Measurements from ENCODE around the gene MLX.
A peak's percentile ranks its signal among the peaks of the same experiment; 100 is the strongest.
"Not testable (repeated sequence)": the region's sequence is repeated elsewhere in the genome, so short reads cannot be mapped to it uniquely, and the experiment has no call there.

MLX gene

DNA sequence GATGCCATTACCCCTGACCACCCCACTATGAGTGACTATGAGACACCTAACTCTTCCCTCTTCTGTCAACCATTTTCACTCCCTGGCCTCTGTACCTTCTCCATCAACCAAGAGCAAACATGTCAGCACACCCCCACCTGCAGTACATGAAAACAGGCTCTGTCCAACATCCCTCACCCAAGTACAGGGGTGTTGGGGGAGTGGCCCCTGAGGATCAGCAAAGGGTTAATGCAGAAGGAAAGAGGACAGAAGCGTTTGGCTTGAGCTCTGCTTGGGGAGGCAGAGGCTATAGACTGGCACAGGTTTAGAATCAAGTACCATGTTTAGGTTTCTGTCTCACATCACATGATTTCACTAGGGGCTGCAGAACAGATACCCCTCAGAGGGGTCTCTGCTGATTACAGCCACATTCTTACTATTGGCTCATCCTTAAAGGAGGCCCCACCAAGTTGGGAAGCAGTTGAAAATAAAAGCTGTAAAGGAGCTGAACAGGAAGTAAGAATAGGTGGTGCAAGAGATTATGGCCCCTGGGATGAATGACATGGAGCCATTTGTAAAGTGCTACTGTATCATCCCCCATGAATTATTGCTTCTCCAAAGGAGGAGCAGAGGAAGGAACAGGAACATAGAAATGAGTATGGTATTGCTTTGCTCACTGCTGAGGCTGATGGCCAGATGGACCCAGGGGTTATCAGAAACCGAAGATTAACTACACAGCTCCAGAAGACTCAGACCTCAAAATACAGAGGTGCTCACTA, 13.1 kb downstream of the MLX start:
- no peak for DNase-seq (ENCODE audit: low spot score)

DNA sequence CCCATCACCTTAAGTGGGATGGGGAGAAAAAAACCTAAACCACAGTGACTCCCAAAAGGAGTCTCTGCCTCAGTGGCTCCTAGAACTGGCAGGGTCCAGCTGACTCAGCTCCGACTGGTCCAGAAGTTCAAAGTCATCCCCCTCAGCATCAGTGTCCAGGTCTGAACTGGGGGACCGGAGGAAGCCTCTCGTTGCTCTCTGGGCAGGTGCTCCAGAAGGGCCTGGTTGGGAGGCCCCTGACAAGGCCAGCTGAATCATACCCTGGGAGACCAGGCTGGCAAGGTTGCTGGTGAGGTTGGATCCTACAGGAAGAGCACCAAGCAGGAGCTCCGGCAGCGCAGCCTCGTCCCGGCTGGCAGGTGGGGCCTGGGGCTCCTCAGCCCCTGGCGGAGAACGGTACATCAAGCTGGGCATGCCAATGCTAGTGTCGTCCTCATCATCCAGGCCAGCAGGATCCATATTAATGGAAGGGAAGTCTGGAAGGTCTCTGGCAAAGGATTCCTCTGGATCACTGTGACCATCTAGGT, 14.9 kb downstream of the MLX start:
- DNase-seq (ENCODE audit: low spot score), result no peak

DNA sequence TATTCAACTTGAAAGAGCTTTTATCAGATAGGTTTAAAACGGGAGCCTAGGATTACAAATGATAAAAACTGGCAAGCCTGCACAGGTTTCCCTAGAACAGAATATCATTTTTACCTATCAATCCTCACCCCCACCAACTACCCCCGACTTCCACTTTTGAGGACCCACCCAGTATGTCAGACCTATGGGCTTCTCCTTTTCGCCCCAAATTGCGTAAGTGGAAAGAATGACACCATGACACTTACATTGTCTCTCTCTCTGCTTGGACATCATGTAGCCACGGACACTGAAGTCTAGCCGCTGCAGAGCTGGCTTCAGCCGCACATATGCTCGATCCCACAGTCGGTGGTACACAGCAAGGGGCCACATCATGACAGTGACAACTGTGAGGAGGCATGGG, 18.0 kb downstream of the MLX start:
- no peak for DNase-seq (ENCODE audit: low spot score)

GRCh38 chr17:42585353-42585752, 18.5 kb downstream of the MLX start:
- DNase-seq (ENCODE audit: low spot score), result no peak

- DNase-seq (ENCODE audit: low spot score), result no peak
These were observed 19.8 kb downstream of the MLX start for GRCh38 chr17:42586514-42587230.

DNA sequence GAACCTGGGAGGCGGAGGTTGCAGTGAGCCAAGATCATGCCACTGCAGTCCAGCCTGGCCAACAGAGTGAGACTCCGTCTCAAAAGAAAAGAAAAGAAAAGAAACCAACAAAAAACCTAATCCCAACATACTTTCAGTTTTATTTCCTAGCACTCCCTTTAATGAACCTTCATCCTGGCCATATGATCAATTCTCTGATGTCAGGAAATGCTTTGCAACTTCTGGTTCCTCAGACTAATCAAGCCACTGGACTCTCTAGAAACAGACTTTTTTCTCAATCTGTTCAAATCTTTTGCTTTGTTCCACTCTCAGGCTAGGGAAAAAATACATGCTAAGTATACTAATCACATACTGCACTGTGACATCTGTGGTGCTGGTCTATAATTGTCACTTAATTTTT, 24.0 kb downstream of the MLX start:
- DNase-seq (ENCODE audit: low spot score), result no peak

- no peak for DNase-seq (ENCODE audit: low spot score)
These were observed 24.5 kb downstream of the MLX start for GRCh38 chr17:42591411-42591810.

- no peak for DNase-seq (ENCODE audit: low spot score)
These were observed 29.5 kb downstream of the MLX start for GRCh38 chr17:42596386-42596785.

DNA sequence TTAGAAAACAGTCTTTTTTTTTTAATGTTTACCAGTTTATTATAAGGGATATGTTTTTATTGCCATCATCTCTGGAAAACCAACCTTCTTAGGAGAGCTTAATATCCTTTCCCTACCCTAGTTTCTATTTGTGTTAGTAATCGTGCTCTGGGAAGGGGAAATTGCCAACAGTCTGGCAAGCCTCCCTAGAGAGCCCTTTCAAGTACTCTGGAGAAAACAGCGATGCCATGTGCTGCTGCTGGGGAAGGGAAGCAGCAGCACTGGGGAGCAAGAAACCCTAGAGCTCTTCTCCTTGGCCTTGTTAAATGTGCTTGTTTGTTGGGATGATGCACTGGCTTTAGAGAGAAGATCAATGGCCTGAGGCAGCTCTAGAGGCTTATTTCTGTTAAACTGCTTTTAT, 32.0 kb downstream of the MLX start:
- no peak for DNase-seq (ENCODE audit: low spot score)

DNA sequence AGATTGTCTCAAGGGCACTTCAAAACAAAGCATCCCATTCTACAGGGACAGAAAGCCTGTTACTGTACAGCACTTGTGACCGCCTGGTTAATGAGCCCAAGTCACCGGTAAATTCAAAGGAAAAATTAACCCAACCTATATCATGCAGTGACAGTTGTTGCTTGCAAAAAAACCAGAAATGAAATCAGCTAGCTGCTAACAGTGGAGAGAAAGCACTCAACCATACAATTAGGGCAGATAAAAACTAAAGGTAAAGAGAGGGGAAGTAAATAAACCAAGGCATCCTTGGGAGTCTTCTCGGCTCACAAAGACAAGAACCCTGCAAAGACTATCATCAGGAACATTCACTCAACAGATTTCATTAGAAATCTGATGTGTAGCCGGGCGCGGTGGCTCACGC, 36.4 kb downstream of the MLX start:
- no peak for DNase-seq (ENCODE audit: low spot score)

GRCh38 chr17:42607769-42608168, 40.9 kb downstream of the MLX start:
- no peak for DNase-seq (ENCODE audit: low spot score)

- no peak for DNase-seq (ENCODE audit: low spot score)
These were observed 41.6 kb downstream of the MLX start for GRCh38 chr17:42608305-42609181.

DNA sequence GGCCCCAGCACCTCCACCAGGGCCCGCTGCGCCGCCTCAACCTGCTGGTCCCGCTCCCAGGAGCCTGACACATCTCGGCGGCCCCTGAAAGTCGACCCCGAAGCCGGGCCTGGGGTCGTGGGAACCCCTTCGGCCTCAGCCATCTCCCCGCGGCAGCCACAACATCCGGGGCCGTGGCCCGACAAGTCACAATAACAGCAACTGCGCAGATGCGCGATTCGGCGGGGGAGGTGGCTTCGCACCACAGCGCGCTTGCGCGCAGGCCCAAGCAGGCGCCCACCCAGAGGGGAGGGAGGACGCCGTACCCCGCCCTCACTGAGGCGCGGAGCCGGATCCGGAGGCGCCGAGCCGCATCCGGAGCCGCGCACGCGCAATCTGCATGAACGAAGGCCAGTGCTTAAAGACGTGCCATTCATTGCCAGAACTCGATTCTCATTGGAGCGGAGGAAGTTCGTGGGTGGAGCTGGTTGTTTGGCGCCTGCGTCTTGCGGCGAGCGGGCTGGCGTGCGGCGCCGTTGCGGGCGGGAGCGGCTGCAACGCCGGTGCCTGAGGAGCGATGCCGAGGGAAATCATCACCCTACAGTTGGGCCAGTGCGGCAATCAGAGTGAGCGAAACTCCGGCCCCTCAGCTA, 42.4 kb downstream of the MLX start, which contains the start of the genes RETREG3 and TUBG1:
Gene RETREG3, minus strand, starts transcription at position 193 of the 632 bp plus-strand sequence. Its CDS starts 50 bp downstream, at position 143.
Gene TUBG1, plus strand, starts transcription at position 502 of the 632 bp plus-strand sequence. Its CDS starts 55 bp downstream, at position 557.
- peak; percentile 100 for DNase-seq (ENCODE audit: low spot score)

GRCh38 chr17:42609814-42610801, 43.2 kb downstream of the MLX start:
- DNase-seq (ENCODE audit: low spot score), result not testable (repeated sequence)

DNA sequence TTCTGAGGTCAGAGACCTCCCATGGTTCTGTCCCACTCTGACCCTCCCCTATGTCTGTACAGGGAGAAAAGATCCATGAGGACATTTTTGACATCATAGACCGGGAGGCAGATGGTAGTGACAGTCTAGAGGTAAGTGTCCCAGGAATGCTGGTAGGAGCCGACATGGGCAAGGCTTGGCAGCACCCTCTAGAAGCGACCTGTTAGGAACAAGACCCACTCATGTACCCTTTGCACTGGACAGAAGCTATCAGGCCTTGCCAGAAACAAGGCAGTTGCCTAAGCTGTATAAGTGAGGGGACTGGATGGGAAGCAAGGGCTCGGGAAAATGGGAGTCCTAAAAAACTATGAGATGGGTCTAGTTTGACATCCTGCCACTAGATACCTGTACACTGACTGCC, 45.1 kb downstream of the MLX start:
- DNase-seq (ENCODE audit: low spot score), result no peak

DNA sequence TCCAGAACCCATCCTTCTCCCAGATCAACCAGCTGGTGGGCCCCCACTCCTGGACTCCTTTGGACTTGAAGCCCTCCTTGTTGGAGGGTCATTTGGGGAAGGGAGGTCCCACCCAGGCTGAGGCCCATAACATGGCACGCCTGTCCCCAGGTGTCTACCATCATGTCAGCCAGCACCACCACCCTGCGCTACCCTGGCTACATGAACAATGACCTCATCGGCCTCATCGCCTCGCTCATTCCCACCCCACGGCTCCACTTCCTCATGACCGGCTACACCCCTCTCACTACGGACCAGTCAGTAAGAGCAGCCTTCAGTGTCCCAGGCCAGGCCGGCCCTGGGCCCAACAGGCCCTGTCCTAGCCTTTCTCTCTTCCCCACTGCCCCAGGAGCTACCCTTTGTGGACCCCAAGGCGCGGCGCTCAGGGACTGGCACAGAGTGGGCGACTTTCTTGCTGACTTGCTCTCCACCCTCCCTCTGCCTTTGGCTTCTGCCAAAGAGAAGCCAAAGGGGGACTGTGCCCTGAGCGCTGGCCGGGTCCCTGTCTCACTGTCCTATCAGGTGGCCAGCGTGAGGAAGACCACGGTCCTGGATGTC, 46.9 kb downstream of the MLX start:
- no peak for DNase-seq (ENCODE audit: low spot score)

DNA sequence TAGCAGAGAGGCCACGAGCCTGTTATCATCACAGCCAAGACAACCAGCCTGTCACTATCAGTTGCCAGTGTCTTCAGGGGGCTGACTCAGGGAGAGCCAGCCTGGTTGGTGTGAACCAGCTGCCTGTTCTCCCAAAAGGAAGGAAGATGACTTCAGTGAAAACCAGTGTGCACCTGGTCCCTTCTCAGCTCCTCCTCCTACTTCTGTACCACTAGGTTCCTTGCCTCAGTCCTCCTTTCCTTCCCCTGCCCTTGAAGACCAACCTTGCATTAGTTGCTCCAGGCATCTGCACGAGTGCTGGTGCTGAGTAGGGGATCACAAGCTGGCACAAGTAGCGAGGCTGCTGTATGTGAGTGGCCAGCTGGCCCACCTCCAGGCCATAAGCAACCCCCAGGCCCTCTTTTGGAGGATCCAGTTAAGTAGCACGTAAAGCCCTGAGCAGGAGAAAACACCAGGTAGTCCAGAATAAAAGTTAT, 51.1 kb downstream of the MLX start:
- DNase-seq (ENCODE audit: low spot score), result no peak

DNA sequence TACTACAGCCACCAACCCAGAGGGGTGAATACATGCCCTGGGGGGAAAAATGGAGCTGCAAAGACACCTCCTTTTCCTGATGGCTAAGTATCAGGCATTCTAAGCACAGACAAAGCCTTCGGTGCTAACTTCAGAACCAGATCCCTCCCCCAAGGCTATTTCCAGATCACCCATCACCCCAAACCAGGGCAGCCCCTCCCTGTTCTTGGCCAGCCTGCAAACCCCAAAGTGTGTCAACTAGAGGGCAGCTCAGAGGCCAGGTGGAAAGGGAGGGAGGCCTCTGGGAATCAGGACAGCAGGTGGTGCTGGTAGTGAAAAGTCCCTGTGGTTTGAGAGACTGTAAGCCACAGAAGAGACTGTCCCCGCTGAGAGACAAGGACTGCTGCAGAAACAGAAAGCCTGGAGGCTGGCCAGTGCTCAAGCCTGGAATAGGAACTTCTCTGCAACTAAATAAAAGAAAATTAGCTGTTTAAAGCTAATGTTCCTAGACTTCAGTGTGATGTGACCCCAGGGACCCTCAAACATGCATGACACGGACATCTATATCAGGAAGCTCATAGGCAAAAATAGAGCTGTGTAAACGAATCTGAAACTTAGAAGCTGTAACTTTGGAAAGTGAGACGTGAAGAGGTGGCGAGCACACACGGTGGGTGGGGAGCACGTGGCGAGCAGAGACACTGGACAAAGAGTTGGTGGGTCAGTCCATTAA, 51.7 kb downstream of the MLX start:
- DNase-seq (ENCODE audit: low spot score), result peak; percentile 68

- DNase-seq (ENCODE audit: low spot score), result not testable (repeated sequence)
These were observed 55.1 kb downstream of the MLX start for GRCh38 chr17:42621987-42622386.
